Ectodermal cell (in vitro differentiated cells): ENCODE results near the gene EFHB. TPM values are rescaled to one million over a fixed set of nuclear protein-coding genes. Genes with fewer than 3 reads are reported as not detected.
"Not testable (repeated sequence)": the region's sequence is repeated elsewhere in the genome, so short reads cannot be mapped to it uniquely, and the experiment has no call there.

Experiments used
- H3K27ac ChIP-seq: 2 replicates; pipeline ENCODE4 v1.7.0; 2013; ENCODE audit warnings: mild to moderate bottlenecking, low read depth, low read length; ENCODE audit not compliant: insufficient read depth, poor library complexity, severe bottlenecking
- H3K27me3 ChIP-seq: 2 replicates; pipeline ENCODE4 v1.7.0; 2013; ENCODE audit warnings: mild to moderate bottlenecking, low read length; ENCODE audit not compliant: insufficient read depth, control insufficient read depth, poor library complexity, severe bottlenecking
- H3K36me3 ChIP-seq: one replicate; pipeline ENCODE4 v1.7.0; 2013; ENCODE audit warnings: low read length; ENCODE audit not compliant: control insufficient read depth, insufficient read depth
- H3K4me1 ChIP-seq: one replicate; pipeline ENCODE4 v1.7.0; 2013; ENCODE audit warnings: low read length; ENCODE audit not compliant: control insufficient read depth, insufficient read depth
- H3K4me3 ChIP-seq: 2 replicates; pipeline ENCODE4 v1.7.0; 2013; ENCODE audit warnings: low read depth, low read length, control low read depth; ENCODE audit not compliant: insufficient read depth
- H3K9me3 ChIP-seq: 2 replicates; pipeline ENCODE4 v1.7.0; 2013; ENCODE audit warnings: mild to moderate bottlenecking, low read length, moderate library complexity; ENCODE audit not compliant: control insufficient read depth
- WGBS, 2 experiments: methylation state at CpG; one replicate each; pipeline ENCODE4 v1.1.7; 2013; ENCODE audit warnings: missing lambda C conversion rate in 2 of 2; 5-methylcytosine and 5-hydroxymethylcytosine counted together
- polyA plus RNA-seq, 4 experiments: library from polyadenylated mRNA; stranded (reverse); fragments of 50-300 nt; gene quantifications; one replicate each; pipeline ENCODE4 v1.2.3, GENCODE V29; 2013

Gene EFHB, protein sequence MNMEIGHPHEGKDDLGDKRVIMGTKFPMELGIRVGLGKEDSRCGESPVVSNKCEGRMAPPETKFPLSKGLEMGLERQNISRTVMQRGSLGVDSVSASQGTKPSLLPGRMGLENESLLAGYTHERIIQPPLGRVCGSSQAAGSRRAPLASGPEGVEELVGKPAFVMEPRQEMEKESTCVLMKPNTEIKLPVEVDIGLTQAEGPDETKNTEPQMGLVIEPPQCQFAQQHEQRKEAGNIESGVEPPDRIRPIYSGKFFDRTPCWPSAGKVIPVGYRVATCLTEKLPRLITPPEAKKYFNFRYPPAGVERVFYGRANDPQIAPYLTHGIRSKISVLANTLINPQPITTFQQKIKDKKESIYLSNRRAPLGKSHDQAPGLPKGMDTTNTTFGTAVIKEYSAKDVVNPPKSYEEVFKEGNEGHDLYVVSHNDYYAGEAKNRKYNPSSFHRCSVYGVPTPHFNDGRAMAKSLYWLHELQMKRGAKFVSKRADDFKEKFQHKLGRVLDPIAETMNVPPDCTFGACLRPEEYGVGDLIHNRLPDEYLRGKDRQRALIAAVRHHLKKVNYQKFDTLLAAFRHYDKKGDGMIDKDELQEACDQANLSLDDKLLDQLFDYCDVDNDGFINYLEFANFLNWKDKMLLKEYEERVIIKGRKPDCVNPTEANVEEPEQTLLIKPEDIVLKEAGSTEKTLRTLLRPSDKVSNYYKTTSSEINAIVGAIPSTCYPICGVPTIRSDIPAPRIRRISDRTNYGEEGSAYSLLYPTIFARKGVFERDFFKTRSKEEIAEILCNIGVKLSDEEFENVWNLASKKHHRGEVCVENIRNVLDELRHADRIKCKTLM
- polyA plus RNA-seq (2013, experiment 1 of 4), result 2.2 TPM
- 2.8 TPM for polyA plus RNA-seq (2013, experiment 2 of 4)
- 3.0 TPM for polyA plus RNA-seq (2013, experiment 3 of 4)
- polyA plus RNA-seq (2013, experiment 4 of 4), result 3.0 TPM

GRCh38 chr3:19934098-19934566 is at the start of gene EFHB:
Gene EFHB (minus strand): TSS chr3:19934217. CDS start chr3:19934018, 199 bp downstream.
- Histone ChIP-seq H3K36me3 (no peaks in the 10 kb centered on the region), H3K27ac (no peak within 1 kb of the TSS), H3K4me1 (no peaks in the 10 kb centered on the region), H3K9me3 (no peaks in the 10 kb centered on the region), H3K27me3 (no peaks in the 10 kb centered on the region), H3K4me3 (no peak within 1 kb of the TSS)
- WGBS, 2 experiments, result 42 to 43% methylated on average over 5 of the region's 5 CpGs

DNA sequence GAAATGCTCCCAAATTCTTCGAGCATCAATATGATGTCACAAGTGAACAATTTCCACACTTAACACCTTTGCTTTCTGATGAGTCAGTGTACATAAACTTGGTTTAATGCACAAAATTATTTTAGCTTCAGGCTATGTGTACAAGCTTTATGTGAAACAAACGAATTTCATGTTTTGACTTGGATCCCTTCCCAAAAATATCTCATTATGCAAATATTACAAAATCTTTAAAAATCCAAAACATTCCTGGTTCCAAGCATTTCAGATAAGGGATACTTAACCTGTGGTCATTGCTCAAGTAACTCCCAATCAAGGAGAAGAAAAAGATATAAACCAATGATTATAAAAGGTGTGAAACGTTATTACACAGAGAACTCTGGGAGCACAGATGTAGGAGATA is 38.0 kb upstream of the EFHB start:
- Histone ChIP-seq H3K4me3 (no peak overlapping the region), H3K9me3 (no peaks in the 10 kb centered on the region), H3K4me1 (no peaks in the 10 kb centered on the region), H3K36me3 (peaks cover 29% of the 10 kb centered on the region), H3K27me3 (no peaks in the 10 kb centered on the region), H3K27ac (no peak overlapping the region)
- WGBS, 2 experiments, result 88 to 92% methylated on average over 3 of the region's 3 CpGs

DNA sequence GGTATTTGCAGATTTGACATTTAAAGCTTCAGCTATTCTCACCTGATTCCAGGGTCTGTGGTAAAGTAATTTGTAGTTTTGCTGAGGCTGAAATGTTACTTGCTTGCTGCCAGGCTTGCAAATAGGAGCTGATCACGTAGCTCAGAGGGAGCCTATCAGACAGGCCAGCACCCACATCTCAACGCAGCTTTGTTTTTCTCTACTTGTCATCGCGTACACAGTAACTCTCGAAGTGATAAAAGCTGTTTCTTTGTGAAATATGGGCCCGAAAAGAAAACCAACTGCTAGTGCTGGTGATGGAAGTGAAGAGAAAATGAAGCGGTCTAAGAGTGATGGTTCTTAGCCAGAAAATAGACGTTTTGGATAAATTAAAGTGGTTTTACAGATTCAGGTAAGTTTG is 36.3 kb upstream of the EFHB start:
- 95 to 96% methylated on average over 8 of the region's 8 CpGs for WGBS, 2 experiments
- H3K4me3 ChIP-seq, result no peak overlapping the region
- no peak overlapping the region for H3K27ac ChIP-seq
- no peaks in the 10 kb centered on the region for H3K9me3 ChIP-seq
- H3K27me3 ChIP-seq, result no peaks in the 10 kb centered on the region
- H3K4me1 ChIP-seq, result no peaks in the 10 kb centered on the region
- H3K36me3 ChIP-seq, result peaks cover 19% of the 10 kb centered on the region

DNA sequence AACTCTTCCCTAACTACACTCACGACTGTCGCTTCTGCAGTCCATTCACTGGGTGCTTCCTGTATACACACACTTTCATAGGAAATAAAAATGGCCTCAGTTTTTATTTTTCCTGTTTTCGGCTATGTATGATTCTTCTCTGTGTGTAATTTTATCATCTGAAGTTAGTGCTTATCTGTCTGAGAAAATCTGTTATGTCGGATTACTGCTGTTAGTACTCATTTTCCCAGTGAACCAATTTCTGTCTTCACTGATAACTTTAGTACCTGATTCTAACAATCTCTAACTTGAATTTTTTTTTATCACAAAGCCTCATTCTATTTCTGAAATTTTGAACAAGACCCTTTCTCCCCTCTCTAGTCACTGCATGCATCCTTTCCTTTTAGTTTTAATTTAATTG is 33.8 kb upstream of the EFHB start:
- Histone ChIP-seq H3K4me1 (no peaks in the 10 kb centered on the region), H3K9me3 (no peaks in the 10 kb centered on the region), H3K27ac (no peak overlapping the region), H3K36me3 (peaks cover 8% of the 10 kb centered on the region), H3K27me3 (no peaks in the 10 kb centered on the region), H3K4me3 (no peak overlapping the region)
- 91 to 96% methylated on average over 4 of the region's 4 CpGs for WGBS, 2 experiments

GRCh38 chr3:19967208-19967607 is 33.2 kb upstream of the EFHB start:
- Histone ChIP-seq H3K27me3 (no peaks in the 10 kb centered on the region), H3K4me1 (no peaks in the 10 kb centered on the region)

GRCh38 chr3:19961960-19962359 is 27.9 kb upstream of the EFHB start:
- H3K27me3 ChIP-seq, result no peaks in the 10 kb centered on the region
- no peak overlapping the region for H3K4me3 ChIP-seq
- H3K4me1 ChIP-seq, result no peaks in the 10 kb centered on the region
- 92 to 97% methylated on average over 4 of the region's 4 CpGs for WGBS, 2 experiments
- H3K27ac ChIP-seq, result no peak overlapping the region
- no peaks in the 10 kb centered on the region for H3K36me3 ChIP-seq
- H3K9me3 ChIP-seq, result no peaks in the 10 kb centered on the region

More at GRCh38 chr3:19967208-19967607, 33.2 kb upstream of the EFHB start:
- WGBS, 2 experiments, result 86 to 90% methylated on average over 6 of the region's 6 CpGs
- Histone ChIP-seq H3K36me3 (peaks cover 8% of the 10 kb centered on the region), H3K4me3 (no peak overlapping the region), H3K9me3 (no peaks in the 10 kb centered on the region), H3K27ac (no peak overlapping the region)

- Histone ChIP-seq H3K36me3 (no peaks in the 10 kb centered on the region), H3K9me3 (no peaks in the 10 kb centered on the region), H3K27me3 (no peaks in the 10 kb centered on the region), H3K27ac (no peak overlapping the region), H3K4me3 (no peak overlapping the region), H3K4me1 (no peaks in the 10 kb centered on the region)
- 92 to 99% methylated on average over 3 of the region's 4 CpGs for WGBS, 2 experiments
Measured at GRCh38 chr3:19960696-19961095, 26.7 kb upstream of the EFHB start.

- WGBS, 2 experiments, result 68 to 72% methylated on average over 4 of the region's 4 CpGs
Measured at GRCh38 chr3:19959505-19959904, 25.5 kb upstream of the EFHB start.

DNA sequence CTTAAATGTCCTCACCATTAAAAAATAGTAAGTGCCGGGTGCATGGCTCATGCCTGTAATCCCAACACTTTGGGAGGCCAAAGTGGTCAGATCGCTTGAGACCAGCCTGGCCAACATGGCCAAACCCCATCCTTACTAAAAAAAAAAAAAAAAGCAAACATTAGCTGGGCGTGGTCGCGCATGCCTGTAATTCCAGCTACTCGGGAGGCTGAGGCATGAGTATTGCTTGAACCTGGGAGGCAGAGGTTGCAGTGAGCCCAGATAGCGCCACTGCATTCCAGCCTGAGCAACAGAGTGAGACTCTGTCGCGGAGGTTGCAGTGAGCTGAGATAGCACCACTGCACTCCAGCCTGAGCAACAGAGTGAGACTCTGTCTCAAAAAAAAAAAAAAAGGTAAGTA is 23.3 kb upstream of the EFHB start:
- H3K36me3 ChIP-seq, result peaks cover 15% of the 10 kb centered on the region
- not testable (repeated sequence) for H3K4me1 ChIP-seq, H3K27me3 ChIP-seq, H3K4me3 ChIP-seq, H3K9me3 ChIP-seq, H3K27ac ChIP-seq
- WGBS, 2 experiments, result 92 to 93% methylated on average over 9 of the region's 9 CpGs

More at GRCh38 chr3:19959505-19959904, 25.5 kb upstream of the EFHB start:
- Histone ChIP-seq H3K9me3 (no peaks in the 10 kb centered on the region), H3K27ac (no peak overlapping the region), H3K27me3 (no peaks in the 10 kb centered on the region), H3K36me3 (peaks cover 2% of the 10 kb centered on the region), H3K4me3 (no peak overlapping the region), H3K4me1 (no peaks in the 10 kb centered on the region)

GRCh38 chr3:19954676-19955075 is 20.7 kb upstream of the EFHB start:
- WGBS, 2 experiments, result 93 to 98% methylated on average over 4 of the region's 4 CpGs
- no peaks in the 10 kb centered on the region for H3K27me3 ChIP-seq
- no peaks in the 10 kb centered on the region for H3K4me1 ChIP-seq
- H3K9me3 ChIP-seq, result no peaks in the 10 kb centered on the region
- no peak overlapping the region for H3K4me3 ChIP-seq
- H3K27ac ChIP-seq, result no peak overlapping the region
- H3K36me3 ChIP-seq, result peaks cover 21% of the 10 kb centered on the region
